Esophagus squamous epithelium (tissue), 4 donors: ENCODE measurements around the gene PDLIM5.

ENCODE experiments used
- POLR2A ChIP-seq, 4 donors: fragments of 450-650 bp; IDR thresholded peaks; one replicate each; pipeline ENCODE4 v1.6.1; 2017; ENCODE audit warnings: antibody characterized with exemption in 4 of 4, mild to moderate bottlenecking in 4 of 4, moderate library complexity in 3 of 4
- TF ChIP-seq, protein P1 (sequence below), 6 experiments: fragments of 450-650 bp in 4 of 6; fragments of 200-600 bp in 2 of 6; sonication (generic) in 2 of 6; IDR thresholded peaks; one replicate each; pipeline ENCODE4 v1.5.1; 2016 to 2019; ENCODE audit warnings: antibody characterized with exemption in 6 of 6, mild to moderate bottlenecking in 4 of 6, moderate library complexity in 4 of 6

DNA sequence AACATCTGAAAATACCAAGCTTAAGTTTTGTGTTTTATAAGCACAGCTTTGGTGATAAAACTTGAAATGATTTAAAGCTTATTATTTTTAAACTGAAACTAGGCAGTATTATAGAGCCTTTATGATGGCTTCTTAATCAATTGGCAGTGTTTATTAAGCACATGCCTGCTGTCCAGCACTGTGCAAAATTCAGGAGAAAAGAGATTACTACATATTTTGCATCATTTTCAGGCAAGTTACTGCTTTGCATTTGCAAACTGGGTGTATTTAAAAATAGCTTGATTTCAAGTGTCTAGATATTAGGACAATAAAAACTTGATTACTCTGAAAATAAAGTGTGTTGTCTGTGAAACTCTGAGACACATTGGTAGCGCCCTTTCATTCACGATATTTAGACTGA, 126.5 kb downstream of the PDLIM5 start:
- TF ChIP-seq POLR2A (IDR thresholded peaks at IDR 0.05): no peak
- TF ChIP-seq, protein P1, sequence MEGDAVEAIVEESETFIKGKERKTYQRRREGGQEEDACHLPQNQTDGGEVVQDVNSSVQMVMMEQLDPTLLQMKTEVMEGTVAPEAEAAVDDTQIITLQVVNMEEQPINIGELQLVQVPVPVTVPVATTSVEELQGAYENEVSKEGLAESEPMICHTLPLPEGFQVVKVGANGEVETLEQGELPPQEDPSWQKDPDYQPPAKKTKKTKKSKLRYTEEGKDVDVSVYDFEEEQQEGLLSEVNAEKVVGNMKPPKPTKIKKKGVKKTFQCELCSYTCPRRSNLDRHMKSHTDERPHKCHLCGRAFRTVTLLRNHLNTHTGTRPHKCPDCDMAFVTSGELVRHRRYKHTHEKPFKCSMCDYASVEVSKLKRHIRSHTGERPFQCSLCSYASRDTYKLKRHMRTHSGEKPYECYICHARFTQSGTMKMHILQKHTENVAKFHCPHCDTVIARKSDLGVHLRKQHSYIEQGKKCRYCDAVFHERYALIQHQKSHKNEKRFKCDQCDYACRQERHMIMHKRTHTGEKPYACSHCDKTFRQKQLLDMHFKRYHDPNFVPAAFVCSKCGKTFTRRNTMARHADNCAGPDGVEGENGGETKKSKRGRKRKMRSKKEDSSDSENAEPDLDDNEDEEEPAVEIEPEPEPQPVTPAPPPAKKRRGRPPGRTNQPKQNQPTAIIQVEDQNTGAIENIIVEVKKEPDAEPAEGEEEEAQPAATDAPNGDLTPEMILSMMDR (IDR thresholded peaks at IDR 0.05): no peak
